Adrenal gland (tissue), 12 donors: ENCODE data around the gene BCAT1. TPM values are rescaled to one million over a fixed set of nuclear protein-coding genes. Genes with fewer than 3 reads are reported as not detected.
"Not testable (repeated sequence)": the region's sequence is repeated elsewhere in the genome, so short reads cannot be mapped to it uniquely, and the experiment has no call there.

Experiments
- DNase-seq, 7 donors: peaks; one replicate each; pipeline ENCODE4 v3.0.0-alpha.2; 2019 to 2020
- H3K27ac ChIP-seq, 5 donors: fragments of 200-600 bp; sonication (generic) in 4 of 5; 1 replicate in 3 of 5; 2 replicates in 2 of 5; pipeline versions ENCODE4 v1.5.1 to v1.8.0; 2016 to 2020; ENCODE audit warnings: mild to moderate bottlenecking in 1 of 5
- H3K27me3 ChIP-seq: fragments of 200-600 bp; 2 replicates; pipeline ENCODE4 v1.8.0; 2021
- H3K36me3 ChIP-seq, 2 donors: fragments of 200-600 bp; replicated peaks in 1 of 2; 1 replicate in 1 of 2; 2 replicates in 1 of 2; pipeline versions ENCODE4 v1.5.1 to v1.8.0; 2018 to 2022
- H3K4me1 ChIP-seq, 2 donors: fragments of 200-600 bp; replicated peaks in 1 of 2; 1 replicate in 1 of 2; 2 replicates in 1 of 2; pipeline versions ENCODE4 v1.5.1 to v1.8.0; 2018 to 2021
- H3K4me3 ChIP-seq, 4 donors: fragments of 200-600 bp; sonication (generic) in 3 of 4; one replicate each; pipeline ENCODE4 v1.5.1; 2016 to 2018
- H3K9me3 ChIP-seq, 3 donors: fragments of 200-600 bp; sonication (generic) in 1 of 3; replicated peaks in 1 of 3; 1 replicate in 2 of 3; 2 replicates in 1 of 3; pipeline versions ENCODE4 v1.5.1 to v1.8.0; 2016 to 2021
- POLR2A ChIP-seq, 2 donors: fragments of 450-650 bp; IDR thresholded peaks; one replicate each; pipeline ENCODE4 v1.6.1; 2017; ENCODE audit warnings: antibody characterized with exemption in 2 of 2, mild to moderate bottlenecking in 2 of 2, moderate library complexity in 1 of 2
- WGBS, 4 donors: extraction: QIAGEN DNeasy Blood & Tissue Kit in 2 of 4; methylation state at CpG; one replicate each; pipeline versions ENCODE4 v1.1.5 to v1.1.7; 2013 to 2017; 5-methylcytosine and 5-hydroxymethylcytosine counted together
- intact Hi-C, 2 donors: fragments of 100-400 bp; cut with DNase I; formaldehyde crosslinking; loops; one replicate each; pipeline versions ENCODE4 v1.14.1 to v1.15.0; 2022 to 2023
- polyA plus RNA-seq, 3 donors: library from polyadenylated mRNA; stranded (reverse); fragments of 200-250 nt in 2 of 3; fragments of 350-450 nt in 1 of 3; fragmentation: Illumina TruSeq in 1 of 3; extraction: RNeasy Lipid Tissue Mini Kit (QIAGEN cat#74804) in 1 of 3; gene quantifications; one replicate each; pipeline ENCODE4 v1.2.3, GENCODE V29; 2013 to 2014
- total RNA-seq, 9 donors: library from RNA; depleted of rRNA in 4 of 9; stranded (reverse); fragments of >200 nt in 4 of 9; fragments of 120-200 nt in 1 of 9; fragmentation: NEBNext Ultra II Directional in 1 of 9; extraction: Animal tissue kit (Norgen Biotek cat#: 25700) in 1 of 9; gene quantifications; one replicate each; pipeline versions ENCODE4 v1.1.0 to v1.2.4, GENCODE V29; 2013 to 2023
- TF ChIP-seq, protein P1 (sequence below), 6 experiments: fragments of 450-650 bp in 4 of 6; fragments of 200-600 bp in 2 of 6; sonication (generic) in 1 of 6; IDR thresholded peaks; 1 replicate in 5 of 6; 2 replicates in 1 of 6; pipeline versions ENCODE4 v1.5.1 to v1.8.0; 2016 to 2021; ENCODE audit warnings: antibody characterized with exemption in 6 of 6, mild to moderate bottlenecking in 2 of 6, moderate library complexity in 1 of 6
- donor health status: healthy with polysubstance abuse.
- donor health status: Bipolar disorder and iron deficiency.
- donor health status: DM: yes; HTN: yes; CAD: no.
- donor health status: DM: no; HTN: no; CAD: no.
- donor health status: DM: no; HTN: no; CAD: no.
- donor health status: DM: yes; HTN: yes; CAD: no.

The BCAT1 gene
- total and polyA plus RNA-seq, 12 donors = 2.1 to 41.5 (median 20.1) TPM

DNA sequence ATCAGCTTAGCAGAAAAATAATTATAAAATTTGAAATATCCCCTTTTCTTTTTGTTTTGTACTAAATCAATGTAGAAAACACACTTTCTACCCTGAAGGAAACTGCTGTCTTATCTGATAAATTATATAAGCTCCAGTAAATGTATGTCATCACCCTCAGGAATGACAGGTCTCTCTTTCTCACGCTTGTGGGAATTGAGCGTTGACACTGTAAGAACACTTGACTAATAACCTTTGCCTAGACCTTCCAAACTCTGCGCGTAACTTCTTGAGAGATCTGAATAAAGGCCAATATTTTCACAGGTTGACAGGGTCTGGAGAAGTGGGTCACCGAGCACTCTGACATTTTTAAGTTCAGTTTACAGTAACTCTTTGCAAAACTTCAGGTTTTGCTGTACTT lies 138.5 kb downstream of the BCAT1 start:
- WGBS, 4 donors = 71 to 93% (median 75%) methylated on average over 5 of the region's 5 CpGs

DNA sequence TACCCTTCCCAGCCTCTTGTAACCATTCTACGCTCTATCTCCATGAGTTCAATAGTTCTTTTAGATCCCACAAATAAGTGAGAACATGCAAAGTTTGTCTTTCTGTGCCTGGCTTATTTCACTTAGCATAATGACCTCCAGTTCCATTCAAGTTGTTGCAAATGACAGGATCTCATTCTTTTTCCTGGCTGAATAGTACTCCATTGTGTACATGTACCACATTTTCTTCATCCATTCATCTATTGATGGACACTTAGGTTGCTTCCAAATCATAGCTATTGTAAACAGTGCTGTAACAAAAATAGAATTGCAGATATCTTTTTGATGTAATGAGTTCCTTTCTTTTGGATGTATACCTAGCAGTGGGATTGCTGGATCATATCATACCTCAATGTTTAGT lies 139.6 kb downstream of the BCAT1 start:
- H3K4me1 ChIP-seq, H3K36me3 ChIP-seq, H3K27me3 ChIP-seq, H3K9me3 ChIP-seq, H3K27ac ChIP-seq, intact Hi-C loops, H3K4me3 ChIP-seq, DNase-seq: not testable (repeated sequence)
- 97 to 100% (median 100%) methylated on average over 1 of the region's 1 CpG for WGBS, 4 donors

More for the DNA sequence above, 138.5 kb downstream of the BCAT1 start:
- Histone ChIP-seq H3K27me3 (no peaks in the 10 kb centered on the region), H3K4me1 (no peaks in the 10 kb centered on the region), H3K4me3 (no peak overlapping the region), H3K9me3 (no peaks in the 10 kb centered on the region), H3K27ac (no peak overlapping the region), H3K36me3 (no peaks in the 10 kb centered on the region)
- intact Hi-C loops = no loop called here
- DNase-seq = no peak
- TF ChIP-seq POLR2A (IDR thresholded peaks at IDR 0.05) = no peak
- TF ChIP-seq, protein P1, sequence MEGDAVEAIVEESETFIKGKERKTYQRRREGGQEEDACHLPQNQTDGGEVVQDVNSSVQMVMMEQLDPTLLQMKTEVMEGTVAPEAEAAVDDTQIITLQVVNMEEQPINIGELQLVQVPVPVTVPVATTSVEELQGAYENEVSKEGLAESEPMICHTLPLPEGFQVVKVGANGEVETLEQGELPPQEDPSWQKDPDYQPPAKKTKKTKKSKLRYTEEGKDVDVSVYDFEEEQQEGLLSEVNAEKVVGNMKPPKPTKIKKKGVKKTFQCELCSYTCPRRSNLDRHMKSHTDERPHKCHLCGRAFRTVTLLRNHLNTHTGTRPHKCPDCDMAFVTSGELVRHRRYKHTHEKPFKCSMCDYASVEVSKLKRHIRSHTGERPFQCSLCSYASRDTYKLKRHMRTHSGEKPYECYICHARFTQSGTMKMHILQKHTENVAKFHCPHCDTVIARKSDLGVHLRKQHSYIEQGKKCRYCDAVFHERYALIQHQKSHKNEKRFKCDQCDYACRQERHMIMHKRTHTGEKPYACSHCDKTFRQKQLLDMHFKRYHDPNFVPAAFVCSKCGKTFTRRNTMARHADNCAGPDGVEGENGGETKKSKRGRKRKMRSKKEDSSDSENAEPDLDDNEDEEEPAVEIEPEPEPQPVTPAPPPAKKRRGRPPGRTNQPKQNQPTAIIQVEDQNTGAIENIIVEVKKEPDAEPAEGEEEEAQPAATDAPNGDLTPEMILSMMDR (IDR thresholded peaks at IDR 0.05) = no peak

DNA sequence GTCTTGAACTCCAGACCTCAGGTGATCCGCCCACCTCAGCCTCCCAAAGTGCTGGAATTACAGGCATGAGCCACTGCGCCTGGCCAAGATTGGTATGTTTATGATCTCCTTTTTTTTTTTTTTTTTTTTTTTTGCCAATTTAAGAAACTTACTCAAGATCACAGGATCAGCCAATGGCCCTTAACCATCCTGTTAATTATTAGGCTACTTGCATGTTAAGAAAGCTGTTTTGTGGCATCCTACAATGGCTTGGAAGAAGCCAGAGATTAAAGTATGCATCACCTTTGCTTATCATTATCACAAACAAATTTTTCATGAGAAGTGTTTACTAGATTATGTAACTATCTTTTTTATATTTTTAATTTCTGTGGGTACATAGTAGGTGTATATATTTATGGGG lies 140.2 kb downstream of the BCAT1 start:
- TF ChIP-seq, protein P1 (IDR thresholded peaks at IDR 0.05) = no peak
- TF ChIP-seq POLR2A (IDR thresholded peaks at IDR 0.05) = no peak

DNA sequence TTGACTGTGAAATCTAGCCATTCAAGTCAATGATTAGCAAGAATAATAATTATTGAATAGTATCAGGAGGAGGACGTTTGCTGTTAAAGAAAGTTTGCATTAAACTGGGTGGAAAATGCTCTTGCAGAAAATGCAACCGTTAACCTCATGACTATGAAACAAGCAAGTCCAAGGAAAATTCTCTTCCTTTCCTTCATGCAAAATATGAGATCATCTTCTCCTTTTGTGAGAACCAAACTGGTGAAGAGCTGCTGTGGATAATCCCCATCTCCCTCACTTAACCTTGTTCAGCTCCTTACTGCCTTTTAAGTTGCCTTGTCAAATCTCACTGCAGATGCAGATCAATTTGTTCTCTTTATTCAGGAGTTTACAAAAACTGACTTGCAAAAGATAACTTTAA lies 142.5 kb downstream of the BCAT1 start:
- Histone ChIP-seq H3K4me3 (no peak overlapping the region), H3K27ac (no peak overlapping the region), H3K36me3 (no peaks in the 10 kb centered on the region), H3K4me1 (no peaks in the 10 kb centered on the region), H3K27me3 (no peaks in the 10 kb centered on the region), H3K9me3 (no peaks in the 10 kb centered on the region)
- no peak for DNase-seq
- intact Hi-C loops = no loop called here
- no peak for TF ChIP-seq POLR2A (IDR thresholded peaks at IDR 0.05)
- TF ChIP-seq, protein P1 (IDR thresholded peaks at IDR 0.05) = no peak
- 67 to 75% (median 71%) methylated on average over 2 of the region's 2 CpGs for WGBS, 4 donors

More for the DNA sequence above, 140.2 kb downstream of the BCAT1 start:
- DNase-seq = no peak
- Histone ChIP-seq H3K4me1 (no peaks in the 10 kb centered on the region), H3K4me3 (no peak overlapping the region), H3K36me3 (no peaks in the 10 kb centered on the region), H3K27ac (no peak overlapping the region), H3K9me3 (no peaks in the 10 kb centered on the region), H3K27me3 (no peaks in the 10 kb centered on the region)
- intact Hi-C loops = no loop called here
- 84 to 100% (median 90%) methylated on average over 2 of the region's 2 CpGs for WGBS, 4 donors

DNA sequence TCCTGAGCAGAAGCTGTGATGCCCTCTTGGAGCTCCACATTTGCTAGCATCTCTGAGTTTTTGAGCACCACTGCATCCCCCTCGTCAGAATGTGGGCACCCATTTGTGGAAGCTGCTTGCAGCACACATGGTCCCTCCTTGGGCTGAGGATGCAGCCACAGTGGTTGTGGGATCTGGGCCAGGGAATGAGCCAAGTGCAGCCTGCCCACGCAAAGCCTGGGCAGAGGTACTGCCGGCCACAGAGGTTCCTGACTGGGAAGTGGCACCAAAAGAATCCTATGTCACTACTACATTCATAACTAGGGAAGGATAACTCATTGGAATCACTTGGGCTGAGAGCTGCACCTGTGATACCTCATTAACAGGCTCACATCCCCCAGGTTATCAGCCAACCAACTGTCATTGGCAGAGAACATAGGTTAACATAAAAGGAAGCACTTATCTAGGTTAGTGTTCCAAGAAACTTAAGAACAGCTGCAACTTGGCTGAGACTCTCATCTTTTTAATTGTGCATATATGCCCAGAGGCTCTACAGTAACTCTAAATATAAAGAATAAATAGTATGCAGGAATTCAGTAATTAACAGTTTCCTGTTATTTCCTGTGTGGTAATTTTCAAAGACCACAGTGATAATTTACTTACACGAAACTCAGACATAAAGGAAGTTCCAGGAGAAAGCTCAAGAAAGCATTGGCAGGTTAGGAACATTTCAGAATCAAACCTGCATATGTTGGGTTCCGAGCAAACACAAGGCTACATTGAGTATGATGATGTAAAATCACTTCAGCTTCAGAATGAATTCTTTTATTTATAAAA lies 145.3 kb downstream of the BCAT1 start:
- no peaks in the 10 kb centered on the region for H3K27me3 ChIP-seq
- WGBS, 4 donors = 58 to 66% (median 62%) methylated on average over 2 to 5 of the region's 5 CpGs
- no peak for DNase-seq
- no peaks in the 10 kb centered on the region for H3K4me1 ChIP-seq
- H3K4me3 ChIP-seq = no peak overlapping the region
- TF ChIP-seq, protein P1 (IDR thresholded peaks at IDR 0.05) = no peak
- no peak for TF ChIP-seq POLR2A (IDR thresholded peaks at IDR 0.05)
- no peaks in the 10 kb centered on the region for H3K36me3 ChIP-seq
- H3K27ac ChIP-seq = no peak overlapping the region
- intact Hi-C loops = no loop called here
- no peaks in the 10 kb centered on the region for H3K9me3 ChIP-seq
